ENCODE measurements around the gene R3HDM4.
"Not testable (repeated sequence)": the region's sequence is repeated elsewhere in the genome, so short reads cannot be mapped to it uniquely, and the experiment has no call there.

R3HDM4 gene

GRCh38 chr19:852136-853013 lies 60.6 kb downstream of the R3HDM4 start, which contains the start of gene ELANE:
Gene ELANE, plus strand, starts transcription at chr19:852303. Its CDS starts 26 bp downstream, at chr19:852329.
- TF ChIP-seq CTCF (conservative IDR thresholded peaks at IDR 0.05; ENCODE audit: low read depth, low read length) = no peak
- DNase-seq (ENCODE audit: low read depth) = no peak
- no peak within 1 kb of the TSS for H3K4me3 ChIP-seq (ENCODE audit: low read length)

GRCh38 chr19:850979-851335 lies 62.1 kb downstream of the R3HDM4 start:
- no peak overlapping the region for H3K4me3 ChIP-seq (ENCODE audit: low read length)
- no peak for TF ChIP-seq CTCF (conservative IDR thresholded peaks at IDR 0.05; ENCODE audit: low read depth, low read length)
- no peak for DNase-seq (ENCODE audit: low read depth)

GRCh38 chr19:850221-850978 lies 62.6 kb downstream of the R3HDM4 start:
- H3K4me3 ChIP-seq (ENCODE audit: low read length) = no peak overlapping the region
- TF ChIP-seq CTCF (conservative IDR thresholded peaks at IDR 0.05; ENCODE audit: low read depth, low read length) = no peak
- DNase-seq (ENCODE audit: low read depth) = no peak

- H3K4me3 ChIP-seq (ENCODE audit: low read length) = not testable (repeated sequence)
Measured at GRCh38 chr19:849195-849594, 63.8 kb downstream of the R3HDM4 start.

GRCh38 chr19:848386-848921 lies 64.6 kb downstream of the R3HDM4 start:
- H3K4me3 ChIP-seq (ENCODE audit: low read length) = no peak overlapping the region
- TF ChIP-seq CTCF (conservative IDR thresholded peaks at IDR 0.05; ENCODE audit: low read depth, low read length) = no peak
- no peak for DNase-seq (ENCODE audit: low read depth)

More at GRCh38 chr19:849195-849594, 63.8 kb downstream of the R3HDM4 start:
- not testable (repeated sequence) for DNase-seq (ENCODE audit: low read depth)

Data from retinal pigment epithelial cell (primary cell).